ENCODE results near the gene PITRM1.

Gene PITRM1

DNA sequence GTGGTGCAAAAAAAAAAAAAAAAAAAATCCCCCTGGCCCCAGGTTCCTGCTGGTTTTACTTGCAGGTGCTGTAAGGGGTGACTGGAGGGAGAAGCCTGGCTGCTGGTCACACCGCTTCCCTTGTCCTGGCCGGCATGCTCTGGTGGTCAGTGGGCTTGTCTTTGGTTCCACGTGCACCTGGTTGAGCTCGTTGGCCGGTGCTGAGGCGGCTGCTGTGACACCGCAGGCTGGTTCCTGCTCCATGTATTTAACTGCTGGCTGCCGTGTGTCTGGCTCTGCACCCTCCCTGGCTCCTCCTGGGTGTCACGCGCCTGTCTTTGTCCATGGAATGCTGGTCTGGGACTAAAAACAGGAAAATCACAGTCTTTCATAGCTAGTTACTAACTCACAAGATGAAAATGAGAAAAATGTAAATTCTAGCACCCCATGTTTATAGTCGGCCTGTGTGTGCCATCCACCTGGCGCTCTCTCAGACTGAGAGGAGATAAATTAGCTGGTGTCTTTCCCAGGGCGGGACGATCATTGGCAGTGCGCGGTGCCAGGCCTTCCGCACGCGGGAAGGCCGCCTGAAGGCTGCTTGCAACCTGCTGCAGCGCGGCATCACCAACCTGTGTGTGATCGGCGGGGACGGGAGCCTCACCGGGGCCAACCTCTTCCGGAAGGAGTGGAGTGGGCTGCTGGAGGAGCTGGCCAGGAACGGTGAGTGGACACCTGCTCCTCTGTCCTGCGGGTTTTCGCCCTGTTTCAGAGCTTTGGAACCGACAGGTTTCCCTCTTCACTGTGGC is 71.5 kb downstream of the PITRM1 start:
- DNase-seq (ENCODE audit: low read depth) = no peak

GRCh38 chr10:3100093-3100792 is 72.3 kb downstream of the PITRM1 start:
- DNase-seq (ENCODE audit: low read depth) = no peak

- DNase-seq (ENCODE audit: low read depth) = no peak
Observed at GRCh38 chr10:3099291-3100092, 73.1 kb downstream of the PITRM1 start.

GRCh38 chr10:3098689-3099088 is 73.9 kb downstream of the PITRM1 start:
- no peak for DNase-seq (ENCODE audit: low read depth)

GRCh38 chr10:3097160-3097559 is 75.4 kb downstream of the PITRM1 start:
- no peak for DNase-seq (ENCODE audit: low read depth)

- no peak for DNase-seq (ENCODE audit: low read depth)
Observed at GRCh38 chr10:3096149-3096548, 76.4 kb downstream of the PITRM1 start.

DNA sequence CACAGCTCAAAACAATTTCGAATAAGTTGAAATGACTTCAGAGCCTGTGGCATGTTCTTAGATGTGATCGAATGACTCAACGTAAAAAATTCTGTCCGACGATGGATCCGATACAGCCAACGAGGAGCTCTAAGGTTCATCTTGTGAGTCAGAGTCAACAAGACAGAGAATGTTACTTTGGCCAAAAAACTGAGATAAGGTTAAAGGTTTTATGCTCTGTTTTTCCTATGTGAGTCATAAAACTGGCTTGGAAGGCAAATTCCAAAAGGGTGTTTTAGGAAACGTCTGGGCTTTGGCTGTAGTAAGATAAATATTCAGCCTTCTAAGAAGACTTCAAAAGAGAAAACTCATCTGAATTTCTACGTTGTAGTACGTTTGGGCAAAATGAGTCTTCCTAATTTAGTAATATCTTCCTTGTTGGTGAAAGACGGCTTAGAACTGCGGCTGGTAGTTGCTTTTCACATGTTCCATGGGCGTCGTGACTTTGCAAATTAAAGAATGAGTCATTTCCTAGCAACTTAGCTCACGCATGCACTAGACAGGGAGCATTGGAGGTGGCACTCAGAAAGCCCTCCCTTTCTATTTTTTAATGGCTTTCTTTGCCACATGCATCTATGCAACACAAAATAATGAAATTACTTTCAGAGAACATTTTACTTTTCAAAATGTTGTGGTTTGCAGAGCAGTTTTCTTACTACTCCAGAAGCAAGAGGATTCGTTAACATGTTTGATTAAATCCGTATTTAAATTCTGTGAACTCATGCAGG is 77.0 kb downstream of the PITRM1 start:
- peak; percentile 30 for DNase-seq (ENCODE audit: low read depth)

- DNase-seq (ENCODE audit: low read depth) = no peak
Observed at GRCh38 chr10:3094609-3095036, 78.0 kb downstream of the PITRM1 start.

- no peak for DNase-seq (ENCODE audit: low read depth)
Observed at GRCh38 chr10:3093996-3094395, 78.6 kb downstream of the PITRM1 start.

GRCh38 chr10:3091921-3092320 is 80.7 kb downstream of the PITRM1 start:
- DNase-seq (ENCODE audit: low read depth) = no peak

- DNase-seq (ENCODE audit: low read depth) = no peak
Observed at GRCh38 chr10:3090914-3091787, 81.4 kb downstream of the PITRM1 start.

DNA sequence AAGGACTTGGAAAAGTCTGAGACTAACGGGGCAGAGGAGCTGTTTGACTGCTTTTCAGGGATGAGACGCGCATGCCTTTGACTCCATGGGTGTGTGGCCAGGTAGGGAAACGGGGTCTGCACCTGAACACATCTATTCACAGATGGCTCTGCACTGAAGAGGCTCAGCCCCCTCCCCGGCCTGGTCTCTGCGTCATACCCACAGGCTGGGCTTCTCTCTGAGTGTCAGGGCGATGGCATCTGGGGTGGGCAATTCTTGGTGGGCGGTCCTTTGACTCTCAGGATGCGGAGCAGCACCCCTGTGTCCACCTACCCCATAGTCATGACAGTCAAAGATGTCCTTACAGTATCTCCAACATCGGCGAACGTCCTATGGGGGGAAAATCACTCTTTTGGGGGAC is 82.2 kb downstream of the PITRM1 start:
- DNase-seq (ENCODE audit: low read depth) = no peak

Measured in activated T-helper 9 cell treated with anti-CD3 and anti-CD28 coated beads, Interleukin-2, amount 50 U/mL, for 16 hours (primary cell).